Ovary (tissue), 9 donors: Measurements from ENCODE around the gene TLR8. TPM values are rescaled to one million over a fixed set of nuclear protein-coding genes. Genes with fewer than 3 reads are reported as not detected.

Experiments
- DNase-seq, 5 donors: peaks; one replicate each; pipeline ENCODE4 v3.0.0-alpha.2; 2019 to 2020
- H3K27ac ChIP-seq, 2 donors: fragments of 200-600 bp; one replicate each; pipeline versions ENCODE4 v1.5.1 to v1.8.0; 2019 to 2022
- H3K27me3 ChIP-seq: fragments of 200-600 bp; one replicate; pipeline ENCODE4 v1.8.0; 2022
- H3K36me3 ChIP-seq: fragments of 200-600 bp; sonication (generic); one replicate; pipeline ENCODE4 v1.5.1; 2019
- H3K4me1 ChIP-seq: one replicate; pipeline ENCODE4 v1.8.1; 2013; ENCODE audit warnings: mild to moderate bottlenecking, moderate library complexity; ENCODE audit not compliant: insufficient read depth
- H3K4me3 ChIP-seq: fragments of 200-600 bp; sonication (generic); one replicate; pipeline ENCODE4 v1.5.1; 2017
- H3K9me3 ChIP-seq, 2 donors: fragments of 200-600 bp in 1 of 2; sonication (generic) in 1 of 2; one replicate each; pipeline versions ENCODE4 v1.5.1 to v1.8.1; 2013 to 2019; ENCODE audit warnings: mild to moderate bottlenecking in 1 of 2, moderate library complexity in 1 of 2
- CTCF ChIP-seq, 3 donors: fragments of 450-650 bp in 2 of 3; fragments of 200-600 bp in 1 of 3; IDR thresholded peaks; one replicate each; pipeline versions ENCODE4 v1.5.1 to v1.8.0; 2016 to 2022; ENCODE audit warnings: antibody characterized with exemption in 3 of 3, mild to moderate bottlenecking in 1 of 3
- EP300 ChIP-seq: sonication (generic); formaldehyde crosslinking; IDR thresholded peaks from one replicate; pipeline ENCODE4 v1.6.1; 2017; ENCODE audit warnings: antibody characterized with exemption
- POLR2A ChIP-seq: fragments of 450-650 bp; IDR thresholded peaks from one replicate; pipeline ENCODE4 v1.6.1; 2017; ENCODE audit warnings: antibody characterized with exemption, mild to moderate bottlenecking, moderate library complexity
- WGBS, 3 donors: extraction: QIAGEN DNeasy Blood & Tissue Kit in 1 of 3; methylation state at CpG; one replicate each; pipeline versions ENCODE4 v1.1.5 to v1.1.7; 2013 to 2017; 5-methylcytosine and 5-hydroxymethylcytosine counted together
- intact Hi-C, 4 donors: fragments of 100-400 bp; cut with DNase I; formaldehyde crosslinking; loops; one replicate each; pipeline versions ENCODE4 v1.11.0 to v1.15.1; 2022 to 2023
- polyA plus RNA-seq, 2 donors: library from polyadenylated mRNA; stranded (reverse); fragments of 200-250 nt in 1 of 2; fragments of 350-450 nt in 1 of 2; fragmentation: Illumina TruSeq in 1 of 2; extraction: RNeasy Lipid Tissue Mini Kit (QIAGEN cat#74804) in 1 of 2; gene quantifications; one replicate each; pipeline ENCODE4 v1.2.3, GENCODE V29; 2013 to 2014
- total RNA-seq, 7 donors: library from RNA; depleted of rRNA in 2 of 7; stranded (reverse); fragments of >200 nt in 2 of 7; fragmentation: NEBNext Ultra II Directional in 3 of 7; extraction: Animal tissue kit (Norgen Biotek cat#: 25700) in 3 of 7; gene quantifications; one replicate each; pipeline versions ENCODE4 v1.1.0 to v1.2.4, GENCODE V29; 2016 to 2023
- donor health status: DM: no; HTN: no; CAD: no; lungs with moderate emphysema.
- donor health status: DM: no; HTN: no; CAD: no.
- donor health status: Bipolar disorder and iron deficiency.
- donor health status: DM: yes; HTN: yes; CAD: no.
- donor health status: DM: no; HTN: no; CAD: no.
- donor health status: DM: yes; HTN: yes; CAD: no.

TLR8 gene
- total and polyA plus RNA-seq, 9 donors = 0.18 to 2.5 (median 0.30) TPM

GRCh38 chrX:12919051-12919450 lies 12.6 kb downstream of the TLR8 start:
- no peaks in the 10 kb centered on the region for H3K27me3 ChIP-seq
- no peak overlapping the region for H3K27ac ChIP-seq

DNA sequence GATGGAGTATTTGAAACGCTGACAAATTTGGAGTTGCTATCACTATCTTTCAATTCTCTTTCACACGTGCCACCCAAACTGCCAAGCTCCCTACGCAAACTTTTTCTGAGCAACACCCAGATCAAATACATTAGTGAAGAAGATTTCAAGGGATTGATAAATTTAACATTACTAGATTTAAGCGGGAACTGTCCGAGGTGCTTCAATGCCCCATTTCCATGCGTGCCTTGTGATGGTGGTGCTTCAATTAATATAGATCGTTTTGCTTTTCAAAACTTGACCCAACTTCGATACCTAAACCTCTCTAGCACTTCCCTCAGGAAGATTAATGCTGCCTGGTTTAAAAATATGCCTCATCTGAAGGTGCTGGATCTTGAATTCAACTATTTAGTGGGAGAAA lies 13.2 kb downstream of the TLR8 start:
- DNase-seq = no peak
- no peaks in the 10 kb centered on the region for H3K4me1 ChIP-seq
- H3K27me3 ChIP-seq = no peaks in the 10 kb centered on the region
- H3K9me3 ChIP-seq = no peaks in the 10 kb centered on the region
- no peak overlapping the region for H3K4me3 ChIP-seq
- WGBS, 3 donors = 70 to 82% (median 70%) methylated on average over 8 of the region's 8 CpGs
- H3K36me3 ChIP-seq = no peaks in the 10 kb centered on the region
- H3K27ac ChIP-seq = no peak overlapping the region
- intact Hi-C loops = no loop called here
- TF ChIP-seq EP300 (no peak), CTCF (IDR thresholded peaks at IDR 0.05) (no peak), POLR2A (no peak)

More at GRCh38 chrX:12919051-12919450, 12.6 kb downstream of the TLR8 start:
- DNase-seq = no peak
- 75 to 85% (median 84%) methylated on average over 10 of the region's 10 CpGs for WGBS, 3 donors
- no peaks in the 10 kb centered on the region for H3K9me3 ChIP-seq
- TF ChIP-seq EP300 (no peak), POLR2A (no peak), CTCF (IDR thresholded peaks at IDR 0.05) (no peak)
- no peaks in the 10 kb centered on the region for H3K4me1 ChIP-seq
- H3K36me3 ChIP-seq = no peaks in the 10 kb centered on the region
- H3K4me3 ChIP-seq = no peak overlapping the region
- intact Hi-C loops = no loop called here

GRCh38 chrX:12920990-12921389 lies 14.6 kb downstream of the TLR8 start:
- Histone ChIP-seq H3K4me1 (no peaks in the 10 kb centered on the region), H3K27ac (no peak overlapping the region), H3K27me3 (no peaks in the 10 kb centered on the region), H3K4me3 (no peak overlapping the region), H3K9me3 (no peaks in the 10 kb centered on the region), H3K36me3 (no peaks in the 10 kb centered on the region)
- TF ChIP-seq CTCF (IDR thresholded peaks at IDR 0.05) = no peak
- TF ChIP-seq POLR2A = no peak
- no peak for TF ChIP-seq EP300
- WGBS, 3 donors = 71 to 80% (median 74%) methylated on average over 8 of the region's 8 CpGs
- intact Hi-C loops = no loop called here
- DNase-seq = no peak

DNA sequence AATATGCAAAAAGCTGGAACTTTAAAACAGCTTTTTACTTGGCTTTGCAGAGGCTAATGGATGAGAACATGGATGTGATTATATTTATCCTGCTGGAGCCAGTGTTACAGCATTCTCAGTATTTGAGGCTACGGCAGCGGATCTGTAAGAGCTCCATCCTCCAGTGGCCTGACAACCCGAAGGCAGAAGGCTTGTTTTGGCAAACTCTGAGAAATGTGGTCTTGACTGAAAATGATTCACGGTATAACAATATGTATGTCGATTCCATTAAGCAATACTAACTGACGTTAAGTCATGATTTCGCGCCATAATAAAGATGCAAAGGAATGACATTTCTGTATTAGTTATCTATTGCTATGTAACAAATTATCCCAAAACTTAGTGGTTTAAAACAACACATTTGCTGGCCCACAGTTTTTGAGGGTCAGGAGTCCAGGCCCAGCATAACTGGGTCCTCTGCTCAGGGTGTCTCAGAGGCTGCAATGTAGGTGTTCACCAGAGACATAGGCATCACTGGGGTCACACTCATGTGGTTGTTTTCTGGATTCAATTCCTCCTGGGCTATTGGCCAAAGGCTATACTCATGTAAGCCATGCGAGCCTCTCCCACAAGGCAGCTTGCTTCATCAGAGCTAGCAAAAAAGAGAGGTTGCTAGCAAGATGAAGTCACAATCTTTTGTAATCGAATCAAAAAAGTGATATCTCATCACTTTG lies 15.6 kb downstream of the TLR8 start:
- WGBS, 3 donors = 79 to 84% (median 83%) methylated on average over 10 of the region's 10 CpGs

More for the DNA sequence above, 15.6 kb downstream of the TLR8 start:
- Histone ChIP-seq H3K27ac (no peak overlapping the region), H3K27me3 (no peaks in the 10 kb centered on the region), H3K9me3 (no peaks in the 10 kb centered on the region), H3K4me3 (no peak overlapping the region), H3K36me3 (no peaks in the 10 kb centered on the region), H3K4me1 (no peaks in the 10 kb centered on the region)
- no peak for DNase-seq
- intact Hi-C loops = no loop called here
- TF ChIP-seq CTCF (IDR thresholded peaks at IDR 0.05) (no peak), EP300 (no peak), POLR2A (no peak)
